Tongue (tissue), 2 donors: ENCODE results near the gene ZBP1. TPM values are rescaled to one million over a fixed set of nuclear protein-coding genes. Genes with fewer than 3 reads are reported as not detected.

Source experiments
- DNase-seq: peaks from one replicate; pipeline ENCODE4 v3.0.0-alpha.2; 2015
- total RNA-seq: library from RNA; depleted of rRNA; stranded (reverse); fragments of >200 nt; gene quantifications from one replicate; pipeline ENCODE4 v1.2.3, GENCODE V29; 2014

The ZBP1 gene
- total RNA-seq, 1 donor from 2014 or later, result 0.10 TPM

DNA sequence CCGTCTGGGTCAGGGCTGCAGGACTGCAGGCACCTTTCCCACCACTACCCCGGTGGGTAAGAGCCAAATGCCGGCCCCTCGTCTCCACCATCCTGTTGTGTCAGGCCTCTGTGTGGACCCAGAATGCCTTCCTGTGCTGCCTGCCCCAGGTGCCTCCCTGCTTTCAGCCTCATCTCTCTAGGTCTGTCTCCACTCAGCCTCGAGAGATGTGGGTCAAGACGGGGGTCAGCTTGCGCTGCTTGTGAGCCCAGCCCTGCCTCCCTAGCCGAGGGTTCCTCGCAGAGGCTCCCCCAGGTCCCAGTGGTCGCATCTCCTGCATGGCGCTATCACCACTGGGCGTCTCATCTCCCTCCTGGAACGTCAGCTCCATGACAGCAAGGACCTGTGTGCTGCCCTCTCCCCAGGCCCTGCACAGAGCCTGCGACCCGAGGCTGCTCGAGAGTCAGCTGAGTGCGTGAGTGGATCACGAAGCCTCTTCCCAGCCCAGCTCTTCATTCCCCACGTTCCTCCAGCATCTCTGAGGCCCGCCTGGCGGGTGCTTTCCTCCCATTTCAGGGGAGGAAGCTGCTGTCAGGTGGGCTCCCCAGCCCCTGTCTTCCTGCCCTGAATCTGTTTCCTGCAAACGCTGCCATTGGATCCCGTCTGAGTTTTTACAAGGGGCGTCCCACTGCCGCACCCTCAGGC lies 38.7 kb upstream of the ZBP1 start:
- DNase-seq, result no peak

DNA sequence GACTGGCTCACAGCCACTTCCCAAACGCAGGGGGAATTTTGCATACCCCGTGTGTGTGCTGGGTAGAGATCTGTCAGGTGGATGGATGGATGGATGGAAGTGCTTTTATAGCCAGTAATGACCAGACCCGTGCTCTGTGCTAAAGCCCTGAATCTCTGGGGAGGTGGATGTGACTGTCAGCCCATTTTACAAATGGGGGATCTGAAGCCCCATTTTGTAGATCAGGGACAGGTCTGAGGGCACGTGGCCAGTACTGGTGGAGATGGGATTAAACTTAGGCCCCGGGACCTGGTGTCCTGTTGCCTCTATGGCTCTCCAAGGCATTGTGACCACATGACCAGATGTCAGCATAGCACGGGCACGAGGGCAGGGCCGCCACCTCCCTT lies 38.2 kb upstream of the ZBP1 start:
- no peak for DNase-seq

DNA sequence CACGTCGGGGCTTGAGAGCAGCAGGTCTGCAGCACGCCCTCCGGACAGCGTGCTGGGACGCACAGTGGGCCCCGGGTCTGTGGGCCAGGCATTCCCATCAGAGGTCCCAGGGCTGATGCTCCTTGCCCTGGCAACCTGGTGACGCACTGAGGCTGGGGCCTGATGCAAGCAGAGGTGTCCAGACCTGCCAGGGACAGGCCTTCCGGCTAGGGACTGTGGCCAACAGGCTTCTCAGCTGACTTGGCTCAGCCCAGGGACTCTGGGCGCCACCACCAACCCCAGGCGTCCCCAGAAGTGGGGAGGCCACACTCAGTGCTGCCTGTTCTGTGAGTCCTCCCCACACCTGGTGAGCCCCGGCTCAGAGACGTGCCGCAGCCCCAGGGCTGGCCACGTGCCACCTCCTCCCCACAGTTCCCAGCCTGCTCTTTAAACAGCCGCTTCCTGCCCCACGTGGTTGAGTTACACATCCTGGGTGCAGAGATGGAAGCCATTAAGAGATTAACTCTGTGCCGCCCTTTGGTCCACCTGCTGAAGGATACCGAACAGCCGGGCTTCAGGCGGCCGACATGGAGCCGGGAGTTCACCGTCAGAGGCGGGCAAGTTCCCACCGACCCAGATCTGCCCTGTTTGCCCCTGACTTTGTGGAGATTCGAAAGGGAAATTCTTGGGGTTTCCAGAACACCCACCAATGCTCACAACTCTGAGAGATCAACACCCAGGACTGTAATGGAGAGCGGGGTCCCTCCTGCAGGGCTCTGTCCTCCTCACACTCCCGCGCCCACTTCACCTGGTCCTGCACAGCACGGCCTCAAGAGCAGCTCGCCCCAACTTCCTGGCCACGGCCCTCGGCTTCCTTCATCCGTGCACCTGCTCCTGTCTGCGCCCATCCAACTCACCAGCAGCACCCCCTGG lies 37.6 kb upstream of the ZBP1 start:
- DNase-seq, result peak; percentile 44

DNA sequence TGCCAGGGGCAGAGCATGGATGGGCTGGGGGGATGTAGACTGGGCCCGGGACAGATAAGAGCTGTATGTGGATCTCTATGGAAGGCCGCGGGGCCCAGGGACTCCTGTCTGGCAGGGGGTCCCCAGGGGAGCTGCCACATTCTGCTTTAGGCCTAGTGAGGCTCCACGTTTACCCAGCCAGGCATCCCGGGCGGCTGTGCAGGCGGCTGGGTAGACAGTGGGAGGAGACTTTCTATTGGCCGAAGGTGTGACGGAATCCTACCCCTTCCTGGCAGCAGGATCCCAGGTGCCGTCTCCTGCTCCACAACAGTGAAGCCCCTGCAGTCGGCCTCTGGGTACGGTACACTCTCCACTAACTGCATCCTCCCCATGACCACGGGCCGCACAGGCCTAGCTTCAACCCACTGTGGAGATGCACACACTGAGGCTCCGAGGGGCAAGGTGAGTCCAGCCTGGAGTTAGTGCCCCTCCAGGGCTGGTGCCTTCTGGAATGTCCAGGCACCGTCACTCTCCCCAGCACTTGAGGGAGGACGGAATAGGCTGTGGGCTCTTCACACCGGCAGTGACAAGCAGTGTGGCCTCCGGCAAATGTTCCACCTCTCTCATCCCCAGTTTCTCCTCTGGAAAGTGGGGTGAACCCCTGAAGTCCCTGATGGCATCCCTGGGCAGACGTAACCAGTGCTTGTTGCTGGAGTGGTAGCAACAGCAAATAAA lies 36.8 kb upstream of the ZBP1 start:
- DNase-seq, result no peak

DNA sequence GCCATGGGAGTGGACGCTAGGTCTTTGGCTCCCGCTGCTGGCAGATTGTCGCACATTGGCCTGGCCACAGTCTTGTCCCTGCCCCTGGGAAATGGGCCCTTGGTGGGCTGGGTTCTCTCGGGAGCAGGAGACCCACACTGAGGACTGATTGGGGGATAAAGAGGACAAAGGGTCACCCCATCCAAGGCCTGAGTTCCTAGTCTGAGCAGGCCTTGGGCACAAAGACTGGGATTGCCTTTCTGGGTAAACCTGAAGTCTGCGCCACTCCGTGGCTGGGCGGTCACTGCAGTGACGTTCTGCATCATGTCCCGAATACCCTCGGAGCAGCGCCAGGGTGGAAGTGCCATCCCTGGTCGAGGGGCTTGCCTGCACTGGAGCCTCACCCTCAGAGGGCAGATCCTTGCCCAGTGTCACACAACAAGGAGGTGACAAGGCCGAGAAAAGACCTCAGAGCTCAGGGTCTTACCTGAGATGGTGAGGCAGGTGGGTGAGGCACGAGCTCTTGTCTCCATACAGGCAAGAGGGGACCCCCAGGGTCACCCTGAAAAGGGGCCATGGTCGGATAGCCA lies 36.1 kb upstream of the ZBP1 start:
- DNase-seq, result no peak

DNA sequence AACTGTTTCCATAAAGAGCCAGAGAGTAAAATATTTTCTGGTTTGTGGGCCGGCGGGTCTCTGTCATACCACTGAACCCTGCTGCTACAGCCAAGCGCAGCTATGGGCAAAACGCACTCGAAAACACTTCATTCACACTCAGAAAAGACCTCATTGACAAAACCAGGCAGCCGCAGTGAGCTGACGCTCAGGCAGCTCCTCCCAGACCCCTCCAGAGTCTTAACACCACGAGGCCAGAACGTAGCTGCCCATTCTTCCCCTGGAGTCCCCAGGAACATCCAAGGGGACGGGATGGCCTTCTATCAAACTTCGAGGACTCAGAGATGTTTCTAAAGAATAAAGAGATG lies 35.6 kb upstream of the ZBP1 start:
- no peak for DNase-seq

DNA sequence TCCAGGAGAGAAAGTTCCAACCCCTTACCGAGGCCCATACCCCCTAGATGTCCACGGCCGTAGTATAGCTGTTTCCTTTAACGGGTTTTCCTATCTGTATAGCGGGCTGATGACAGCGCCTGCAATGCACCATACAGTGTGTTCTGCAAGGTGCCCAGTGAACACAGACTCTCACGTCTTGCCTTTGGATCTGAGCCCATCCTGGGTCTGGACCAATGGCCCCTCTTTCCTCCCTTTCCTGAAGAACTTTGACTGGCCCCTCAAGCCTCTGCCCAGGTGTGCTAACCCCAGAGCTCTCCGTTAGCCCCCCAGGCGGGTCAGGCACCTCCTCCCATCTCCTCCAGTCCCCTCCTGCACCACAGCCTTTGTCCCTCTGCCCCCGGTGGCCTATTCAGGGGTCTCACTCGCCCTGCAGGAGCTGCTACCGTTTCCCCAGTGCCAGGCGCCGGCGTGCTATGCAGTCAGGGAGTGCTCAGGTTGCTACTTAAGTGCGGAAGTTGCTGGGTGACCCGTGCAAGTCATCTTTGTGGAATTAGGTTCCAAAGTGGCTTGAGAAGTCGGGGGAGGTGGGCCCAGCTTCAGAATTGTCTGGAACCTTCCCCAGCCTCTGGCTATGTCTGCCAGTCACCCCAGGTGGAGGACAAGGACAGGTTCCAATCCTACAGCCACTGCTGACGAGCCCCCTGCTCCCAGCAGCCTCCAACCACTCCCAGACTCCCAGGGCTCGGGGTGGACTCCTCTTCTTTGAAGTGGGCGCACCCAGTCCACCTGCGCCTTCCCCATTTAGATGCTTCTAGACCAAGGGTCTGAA lies 35.0 kb upstream of the ZBP1 start:
- DNase-seq, result no peak

DNA sequence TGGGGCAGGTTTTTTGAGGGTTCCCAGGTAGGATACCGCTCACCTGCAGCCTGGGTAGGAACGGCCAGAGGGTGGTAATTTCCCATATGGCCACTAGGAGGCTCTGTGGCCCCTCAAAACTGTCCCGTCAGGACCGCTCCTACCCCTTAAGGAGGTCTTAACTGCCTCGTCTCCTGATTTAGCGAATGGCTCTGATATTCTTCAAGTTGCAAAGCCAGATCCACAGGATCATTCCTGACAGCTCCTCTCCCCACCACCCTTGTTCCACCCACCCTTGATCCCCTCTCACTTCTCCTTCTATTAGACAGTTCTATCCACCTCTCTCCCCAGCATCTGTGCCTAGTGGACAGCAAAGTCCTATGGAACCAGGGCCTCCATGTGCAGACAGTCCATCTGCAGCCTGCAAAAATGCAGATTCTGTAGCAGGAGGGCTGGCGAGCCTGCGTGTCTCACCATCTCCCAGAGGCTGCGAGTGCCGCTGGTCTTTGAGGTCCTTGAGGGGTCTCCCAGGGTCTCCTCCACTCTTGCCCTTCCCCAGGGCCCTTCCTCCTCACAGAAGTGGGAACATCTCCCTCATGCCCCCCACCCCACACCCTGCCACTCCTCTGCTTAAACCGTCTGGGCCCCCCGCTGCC lies 34.3 kb upstream of the ZBP1 start:
- peak; percentile 84 for DNase-seq

DNA sequence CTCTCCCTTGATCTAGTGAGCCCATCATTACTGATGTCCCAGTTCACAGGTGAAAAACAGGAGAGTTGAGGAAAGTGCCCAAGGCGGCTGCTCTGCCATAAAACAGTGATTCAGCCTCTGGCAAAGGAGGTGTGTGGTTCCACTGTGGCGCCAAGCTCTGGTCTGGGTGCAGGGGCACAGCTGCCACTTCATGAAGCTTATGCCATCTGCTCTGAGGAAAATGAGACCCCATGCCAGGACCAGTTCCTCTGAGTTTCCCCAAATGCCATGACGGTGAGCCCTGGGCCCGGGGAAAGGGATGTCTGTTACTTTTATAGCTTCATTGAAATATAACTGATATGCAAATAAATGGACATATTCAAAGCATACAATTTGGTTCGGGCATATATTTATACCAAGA lies 33.7 kb upstream of the ZBP1 start:
- no peak for DNase-seq

DNA sequence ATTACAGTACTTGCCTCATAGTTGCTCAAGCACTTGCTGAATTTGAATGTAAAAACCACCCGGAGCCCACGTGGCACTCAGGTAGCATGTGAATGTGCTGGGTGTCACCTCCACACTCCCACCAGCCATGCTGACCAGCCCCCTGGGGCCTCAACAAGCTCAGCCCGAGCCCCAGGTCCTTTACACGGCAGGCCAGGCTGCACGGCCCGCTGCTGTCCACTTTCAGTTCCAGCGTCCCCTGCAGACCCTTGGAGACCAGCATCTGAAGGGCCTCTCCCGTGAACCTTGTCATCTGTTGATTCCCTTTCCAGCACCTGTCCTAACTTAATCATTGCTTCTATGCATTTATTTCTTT lies 33.3 kb upstream of the ZBP1 start:
- DNase-seq, result no peak

DNA sequence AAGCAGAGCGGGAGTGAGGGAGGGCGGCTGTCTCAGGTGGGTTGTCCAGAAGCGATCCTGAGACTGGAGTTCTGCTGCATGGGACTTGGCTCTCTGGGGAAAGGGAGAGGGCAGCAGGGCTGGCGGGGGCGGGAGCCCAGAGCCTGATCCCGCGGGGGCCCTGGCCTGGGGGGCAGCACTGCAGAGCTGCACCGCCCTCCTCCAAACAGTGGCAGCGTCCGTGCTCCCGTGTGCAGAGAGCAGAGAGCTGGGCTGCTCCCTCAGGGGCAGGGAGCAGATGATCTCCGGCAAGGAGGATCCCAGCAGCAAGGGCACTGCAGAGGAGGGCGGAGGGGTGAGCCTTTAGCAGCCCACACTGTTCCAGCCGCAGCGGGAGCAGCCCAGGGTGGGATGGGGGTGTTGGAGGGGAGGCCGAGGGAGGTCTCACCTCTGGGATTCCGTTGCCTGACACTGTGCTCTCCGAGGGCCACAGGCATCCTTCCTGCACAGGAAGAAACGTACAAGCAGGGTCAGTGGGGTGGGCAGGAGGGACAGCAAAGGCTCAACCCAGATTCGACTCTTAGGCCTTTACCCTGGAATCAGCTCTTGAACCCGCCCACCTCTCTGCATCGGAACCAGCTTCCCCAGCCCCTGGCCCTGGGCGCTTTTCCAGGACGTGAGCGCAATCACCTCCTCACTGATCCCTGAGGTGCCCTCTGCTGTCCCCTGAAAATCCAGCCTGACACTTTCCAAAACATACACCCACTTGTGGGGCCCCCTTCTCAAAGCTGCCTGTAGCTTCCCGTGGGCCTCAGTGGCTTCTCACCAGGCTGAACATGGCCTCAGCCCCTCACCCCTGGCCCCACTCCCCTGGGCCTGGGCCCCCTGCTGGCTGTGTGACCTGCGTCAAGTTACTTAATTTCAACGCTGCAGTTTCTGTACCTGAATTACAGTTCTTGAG lies 32.6 kb upstream of the ZBP1 start:
- no peak for DNase-seq

DNA sequence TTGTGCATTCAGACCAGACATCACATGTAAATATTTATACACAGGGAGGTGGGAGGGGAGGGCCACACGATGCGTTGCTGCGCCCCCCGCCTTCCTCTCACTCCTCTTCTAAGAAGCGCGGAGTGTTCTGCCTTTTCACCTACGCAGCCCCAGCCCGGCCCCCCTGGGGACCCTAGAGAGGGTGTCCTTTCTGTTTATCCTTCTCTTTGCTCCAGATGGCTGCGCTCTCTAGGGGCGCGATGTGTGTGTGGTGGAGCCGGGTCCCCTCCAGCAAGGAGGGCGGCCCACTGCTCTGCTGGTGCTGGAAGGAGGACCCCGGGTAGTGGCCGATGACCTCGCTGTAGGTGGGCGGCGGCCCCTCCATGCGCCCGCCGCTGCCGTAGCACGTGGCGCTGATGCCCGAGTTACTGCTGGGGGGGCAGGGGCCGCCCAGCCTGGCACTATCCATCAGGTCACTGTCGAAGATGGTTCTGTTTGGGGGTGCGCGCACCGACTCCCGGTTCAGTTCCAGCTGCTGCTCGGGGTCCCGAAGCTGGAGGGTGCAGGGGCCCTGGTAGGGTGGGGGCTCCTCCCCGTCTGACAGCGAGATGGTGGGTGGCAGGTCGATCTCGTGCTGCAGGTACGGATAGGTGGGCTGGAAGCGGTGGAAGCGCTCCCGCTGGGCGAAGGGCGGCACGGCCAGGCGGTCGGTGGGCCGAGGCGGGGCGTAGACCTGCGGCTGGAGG lies 31.8 kb upstream of the ZBP1 start:
- DNase-seq, result no peak

DNA sequence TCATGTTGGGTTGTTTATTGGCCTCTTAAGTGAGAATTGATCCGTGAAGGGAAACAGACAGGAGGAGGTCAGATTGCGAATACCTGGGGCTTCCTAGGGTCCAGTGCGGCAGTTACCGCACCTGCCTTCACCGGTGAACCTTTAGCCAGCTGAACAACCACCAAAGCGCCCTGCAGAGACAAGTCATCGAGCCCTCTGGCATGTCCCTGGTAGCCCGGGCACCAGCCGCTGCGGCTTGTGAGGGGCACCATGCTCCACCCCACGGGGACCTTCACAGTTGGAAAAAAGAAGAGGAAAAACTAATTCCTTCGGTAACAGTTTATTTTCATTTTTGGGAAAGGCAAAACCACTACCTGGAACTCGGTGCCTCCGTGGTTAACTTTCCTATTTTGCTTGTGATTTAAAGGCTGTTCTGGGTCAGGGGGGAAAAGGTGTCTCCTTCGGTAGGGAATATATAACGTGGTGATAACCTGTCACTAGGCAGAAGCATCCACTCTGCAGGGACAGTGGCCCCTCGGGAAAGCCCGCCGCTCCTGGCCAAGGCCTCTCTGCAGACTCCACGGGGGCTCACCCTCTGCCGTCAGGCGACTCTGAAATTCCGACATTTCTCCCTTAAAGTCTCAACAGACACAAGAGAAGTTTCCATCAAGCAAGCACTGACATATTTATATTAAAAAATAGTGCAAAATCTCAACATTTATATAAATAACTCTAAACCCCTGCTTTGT lies 30.7 kb upstream of the ZBP1 start:
- no peak for DNase-seq

DNA sequence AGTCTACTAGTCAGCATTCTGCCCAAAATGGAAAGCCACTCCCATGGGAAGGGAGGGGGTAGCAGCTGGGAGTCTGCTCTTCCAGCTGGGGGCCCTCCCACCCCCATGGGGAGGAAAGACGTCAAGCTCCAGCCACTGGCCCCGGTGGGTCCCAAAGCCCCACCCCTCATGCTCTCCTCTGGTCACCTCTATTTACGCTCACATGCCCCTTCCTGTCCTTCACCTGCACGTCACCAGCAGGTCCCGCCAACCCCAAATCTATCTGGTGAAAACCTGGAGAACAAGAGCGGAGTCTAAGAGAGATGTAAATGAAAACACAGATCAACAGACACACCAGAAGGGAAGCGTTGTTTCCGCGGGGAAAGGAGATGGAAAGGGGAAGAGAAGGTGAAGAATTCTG lies 30.0 kb upstream of the ZBP1 start:
- no peak for DNase-seq

DNA sequence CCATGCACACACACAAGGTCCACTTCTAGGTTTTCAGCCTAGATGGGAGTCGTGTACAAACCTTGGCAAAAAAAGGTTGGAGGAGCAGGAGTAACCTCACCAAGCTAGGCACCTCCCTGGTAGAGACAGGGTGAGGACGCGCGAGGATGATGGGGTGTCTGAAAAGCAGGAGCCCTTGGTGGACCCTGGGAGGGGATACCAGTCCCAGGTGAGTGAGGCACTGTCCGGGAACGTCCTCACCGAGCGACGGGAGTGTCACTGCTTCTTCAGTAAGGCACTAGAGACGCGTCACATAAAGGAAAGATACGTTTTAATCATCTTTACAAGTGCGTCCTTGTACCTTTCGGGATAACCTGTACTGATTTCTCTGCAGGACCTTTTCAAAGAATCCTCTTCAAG lies 29.4 kb upstream of the ZBP1 start:
- no peak for DNase-seq

DNA sequence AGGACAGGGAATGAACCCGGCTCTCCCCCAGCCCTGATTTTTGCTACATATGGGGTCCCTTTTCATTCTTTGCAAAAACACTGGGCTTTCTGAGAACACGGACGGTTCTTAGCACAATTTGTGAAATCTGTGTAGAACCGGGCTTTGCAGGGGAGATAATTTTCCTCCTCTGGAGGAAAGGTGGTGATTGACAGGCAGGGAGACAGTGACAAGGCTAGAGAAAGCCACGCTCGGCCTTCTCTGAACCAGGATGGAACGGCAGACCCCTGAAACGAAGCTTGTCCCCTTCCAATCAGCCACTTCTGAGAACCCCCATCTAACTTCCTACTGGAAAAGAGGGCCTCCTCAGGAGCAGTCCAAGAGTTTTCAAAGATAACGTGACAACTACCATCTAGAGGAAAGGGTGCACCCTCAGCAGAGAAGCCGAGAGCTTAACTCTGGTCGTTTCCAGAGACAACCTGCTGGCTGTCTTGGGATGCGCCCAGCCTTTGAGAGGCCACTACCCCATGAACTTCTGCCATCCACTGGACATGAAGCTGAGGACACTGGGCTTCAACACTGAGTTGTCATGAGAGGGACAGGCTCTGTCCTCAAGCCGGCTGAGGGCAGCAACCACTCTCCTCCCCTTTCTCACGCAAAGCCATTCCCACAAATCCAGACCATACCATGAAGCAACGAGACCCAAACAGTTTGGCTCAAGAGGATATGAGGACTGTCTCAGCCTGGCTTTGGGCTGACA lies 28.8 kb upstream of the ZBP1 start:
- DNase-seq, result no peak

DNA sequence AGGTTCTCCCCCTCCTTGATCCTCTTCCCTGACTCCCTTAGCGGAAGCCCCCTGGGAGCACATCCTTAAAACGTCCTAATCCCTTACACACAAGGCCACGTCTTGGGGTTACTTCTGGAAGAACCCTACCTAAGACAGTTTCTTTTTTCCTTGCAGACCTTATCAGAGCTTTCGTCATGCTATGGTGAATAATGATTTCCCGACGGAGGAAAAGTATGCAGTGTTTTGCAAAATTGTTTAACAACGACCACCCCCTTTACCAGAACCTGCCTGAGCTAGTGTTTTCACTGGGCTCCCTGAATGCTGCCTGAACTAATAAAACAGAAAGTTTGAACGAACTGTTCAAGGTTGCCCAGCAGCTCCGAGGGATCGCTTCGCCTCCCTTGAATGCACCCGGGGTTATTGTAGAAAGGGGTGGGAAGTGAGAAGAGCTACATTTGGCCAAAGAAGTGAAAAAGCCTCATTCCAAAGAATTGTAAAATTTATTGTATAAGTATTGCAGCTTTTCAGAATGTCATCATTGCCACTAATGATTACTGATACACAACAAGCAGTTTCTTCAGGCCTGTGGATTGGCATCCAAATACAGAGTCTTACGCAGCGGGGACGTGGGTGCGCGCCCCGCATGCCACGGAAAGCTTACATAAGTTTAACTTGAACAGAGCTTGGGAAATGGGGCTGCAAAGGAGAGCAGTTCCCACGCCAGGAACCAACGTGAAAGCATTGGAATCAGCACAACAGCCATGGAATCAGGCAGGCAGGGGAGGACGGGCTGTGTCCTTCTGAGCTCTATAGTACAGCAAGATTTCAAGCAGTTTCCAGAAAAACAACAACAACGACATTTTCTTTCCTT lies 27.9 kb upstream of the ZBP1 start:
- no peak for DNase-seq
